ENCODE data around the gene MAGEB2.
"Not testable (repeated sequence)": the region's sequence is repeated elsewhere in the genome, so short reads cannot be mapped to it uniquely, and the experiment has no call there.

Gene MAGEB2

GRCh38 chrX:30215357-30215843, at the start of gene MAGEB2:
MAGEB2 (plus strand) TSS chrX:30215563; CDS start chrX:30218581, 3,018 bp downstream.
- DNase-seq = no peak

- DNase-seq = no peak
Measured at GRCh38 chrX:30170900-30171299, 44.5 kb upstream of the MAGEB2 start.

- no peak for DNase-seq
Measured at GRCh38 chrX:30181353-30181752, 34.0 kb upstream of the MAGEB2 start.

- no peak for DNase-seq
Measured at GRCh38 chrX:30183554-30183953, 31.8 kb upstream of the MAGEB2 start.

GRCh38 chrX:30190426-30190825, 24.9 kb upstream of the MAGEB2 start:
- no peak for DNase-seq

GRCh38 chrX:30193910-30194309, 21.5 kb upstream of the MAGEB2 start:
- DNase-seq = not testable (repeated sequence)

GRCh38 chrX:30196322-30196721, 19.0 kb upstream of the MAGEB2 start:
- no peak for DNase-seq

- no peak for DNase-seq
Measured at GRCh38 chrX:30212172-30212571, 3.2 kb upstream of the MAGEB2 start.

GRCh38 chrX:30217465-30217864, 2.1 kb downstream of the MAGEB2 start:
- no peak for DNase-seq

- no peak for DNase-seq
Measured at GRCh38 chrX:30219372-30219771, 4.0 kb downstream of the MAGEB2 start.

GRCh38 chrX:30220661-30221060, 5.3 kb downstream of the MAGEB2 start:
- no peak for DNase-seq

GRCh38 chrX:30224536-30224935, 9.2 kb downstream of the MAGEB2 start:
- no peak for DNase-seq

GRCh38 chrX:30228526-30228925, 13.2 kb downstream of the MAGEB2 start:
- DNase-seq = no peak

GRCh38 chrX:30230395-30230794, 15.0 kb downstream of the MAGEB2 start, which contains the start of gene MAGEB3:
MAGEB3 (plus strand) TSS chrX:30230657; CDS start chrX:30235925, 5,268 bp downstream.
- DNase-seq = no peak

GRCh38 chrX:30241724-30242415, 26.5 kb downstream of the MAGEB2 start, which contains the start of gene MAGEB4:
MAGEB4 (plus strand) TSS chrX:30242000; CDS start chrX:30242136, 136 bp downstream.
- no peak for DNase-seq

- DNase-seq = no peak
Measured at GRCh38 chrX:30246769-30247489, 31.6 kb downstream of the MAGEB2 start, which contains the start of gene MAGEB1. MAGEB1 (plus strand) TSS chrX:30247146; CDS start chrX:30250494, 3,348 bp downstream.

GRCh38 chrX:30248854-30249253, 33.5 kb downstream of the MAGEB2 start:
- DNase-seq = no peak

- DNase-seq = no peak
Measured at GRCh38 chrX:30253257-30253656, 37.9 kb downstream of the MAGEB2 start.

- no peak for DNase-seq
Measured at GRCh38 chrX:30259927-30260326, 44.6 kb downstream of the MAGEB2 start.

GRCh38 chrX:30261012-30261411, 45.6 kb downstream of the MAGEB2 start:
- no peak for DNase-seq

- DNase-seq = no peak
Measured at GRCh38 chrX:30262763-30263162, 47.4 kb downstream of the MAGEB2 start.

Measured in CD4-positive, alpha-beta T cell treated with Interleukin-10 for 1 hour (primary cell).